ENCODE results near the gene MRPS34. TPM values are rescaled to one million over a fixed set of nuclear protein-coding genes. Genes with fewer than 3 reads are reported as not detected.
"Not testable (repeated sequence)": the region's sequence is repeated elsewhere in the genome, so short reads cannot be mapped to it uniquely, and the experiment has no call there.

Gene MRPS34
- total RNA-seq, 3 donors from 2014 or later: 89.1 to 107 (median 91.0) TPM

- no peak for ATAC-seq
- intact Hi-C loops (cut with DNase I, micrococcal nuclease): no loop called here
- Histone ChIP-seq H3K9me3 (no peaks in the 10 kb centered on the region), H3K4me1 (ENCODE audit: low read depth) (no peaks in the 10 kb centered on the region), H3K36me3 (ENCODE audit: low read depth) (no peaks in the 10 kb centered on the region), H3K4me3 (no peak overlapping the region)
- TF ChIP-seq CTCF (IDR thresholded peaks at IDR 0.05): no peak
- DNase-seq: no peak
Observed at GRCh38 chr16:1807626-1808025, 34.7 kb upstream of the MRPS34 start.

- intact Hi-C loops (cut with DNase I, micrococcal nuclease): no loop called here
- H3K36me3 ChIP-seq (ENCODE audit: low read depth): no peaks in the 10 kb centered on the region
- no peak for TF ChIP-seq CTCF (IDR thresholded peaks at IDR 0.05)
- no peak overlapping the region for H3K4me3 ChIP-seq
- DNase-seq: no peak
- peaks cover 14% of the 10 kb centered on the region for H3K9me3 ChIP-seq
- H3K4me1 ChIP-seq (ENCODE audit: low read depth): no peaks in the 10 kb centered on the region
- no peak for ATAC-seq
Observed at GRCh38 chr16:1800701-1801100, 27.8 kb upstream of the MRPS34 start.

- H3K9me3 ChIP-seq: peaks cover 14% of the 10 kb centered on the region
- H3K4me1 ChIP-seq (ENCODE audit: low read depth); H3K36me3 ChIP-seq (ENCODE audit: low read depth); H3K4me3 ChIP-seq; DNase-seq; intact Hi-C loops (cut with DNase I, micrococcal nuclease); ATAC-seq: not testable (repeated sequence)
Observed at GRCh38 chr16:1799263-1799662, 26.3 kb upstream of the MRPS34 start.

GRCh38 chr16:1794908-1795666 is 22.2 kb upstream of the MRPS34 start:
- ATAC-seq: no peak

GRCh38 chr16:1794221-1794871 is 21.4 kb upstream of the MRPS34 start:
- DNase-seq (no peak), ATAC-seq (peak; percentile 20)
- Histone ChIP-seq H3K36me3 (ENCODE audit: low read depth) (no peaks in the 10 kb centered on the region), H3K4me3 (no peak overlapping the region), H3K9me3 (peaks cover 11% of the 10 kb centered on the region), H3K4me1 (ENCODE audit: low read depth) (no peaks in the 10 kb centered on the region)
- intact Hi-C loops (cut with DNase I, micrococcal nuclease): no loop called here
- TF ChIP-seq CTCF (IDR thresholded peaks at IDR 0.05): no peak

More at GRCh38 chr16:1794908-1795666, 22.2 kb upstream of the MRPS34 start:
- no peak overlapping the region for H3K4me3 ChIP-seq
- no peak for TF ChIP-seq CTCF (IDR thresholded peaks at IDR 0.05)
- H3K36me3 ChIP-seq (ENCODE audit: low read depth): no peaks in the 10 kb centered on the region
- H3K4me1 ChIP-seq (ENCODE audit: low read depth): no peaks in the 10 kb centered on the region
- peaks cover 14% of the 10 kb centered on the region for H3K9me3 ChIP-seq
- DNase-seq: no peak
- intact Hi-C loops (cut with DNase I, micrococcal nuclease): no loop called here

- DNase-seq: peak in 2 of 3 donors; percentile 35 to 50
- H3K9me3 ChIP-seq: peaks cover 10% of the 10 kb centered on the region
- intact Hi-C loops (cut with DNase I, micrococcal nuclease): no loop called here
- H3K4me1 ChIP-seq (ENCODE audit: low read depth): no peaks in the 10 kb centered on the region
- ATAC-seq: peak; percentile 59
- H3K36me3 ChIP-seq (ENCODE audit: low read depth): no peaks in the 10 kb centered on the region
- no peak within 1 kb of the TSS for H3K4me3 ChIP-seq
- no peak for TF ChIP-seq CTCF (IDR thresholded peaks at IDR 0.05)
Observed at GRCh38 chr16:1793578-1794220, 20.8 kb upstream of the MRPS34 start, which contains the start of gene IGFALS. Gene IGFALS (minus strand): TSS chr16:1793705. CDS start chr16:1793652, 53 bp downstream.
